ENCODE results near the gene PDS5B. TPM values are rescaled to one million over a fixed set of nuclear protein-coding genes. Genes with fewer than 3 reads are reported as not detected.

The PDS5B gene
- total and polyA plus RNA-seq, 2 of the 8 experiments (the other 6 are each of a cell fraction or from before 2014, with no cell fraction given): 5.5 to 54.6 TPM

GRCh38 chr13:32609428-32609827, 23.2 kb downstream of the PDS5B start (continued):
- no peak for TF ChIP-seq CHD7 (IDR thresholded peaks at IDR 0.05; ENCODE audit: insufficient replicate concordance, low read length)
- TF ChIP-seq BCL11A (IDR thresholded peaks at IDR 0.05; ENCODE audit: low read depth in 2 of 2, low read length in 2 of 2): no peak
- no peak for TF ChIP-seq POLR2A (IDR thresholded peaks at IDR 0.05; ENCODE audit: control extremely low read depth in 1 of 2, low read depth in 2 of 2, low read length in 2 of 2)
- TF ChIP-seq CTCF (IDR thresholded peaks at IDR 0.05; ENCODE audit: control extremely low read depth in 1 of 3, insufficient read depth in 1 of 3, low read depth in 1 of 3, low read length in 3 of 3): no peak
- TF ChIP-seq MAFK (IDR thresholded peaks at IDR 0.05; ENCODE audit: low read depth, low read length): no peak
- TF ChIP-seq CREB1 (IDR thresholded peaks at IDR 0.05): no peak
- TF ChIP-seq TEAD4 (IDR thresholded peaks at IDR 0.05; ENCODE audit: low read depth, low read length): no peak

Data from H1 (cell line).